ENCODE data around the gene ABI3BP. TPM values are rescaled to one million over a fixed set of nuclear protein-coding genes. Genes with fewer than 3 reads are reported as not detected.
A peak's percentile ranks its signal among the peaks of the same experiment; 100 is the strongest.

ABI3BP gene
- total RNA-seq, 1 experiment from 2014 or later = 0.63 TPM

GRCh38 chr3:100936931-100937330, 56.3 kb downstream of the ABI3BP start:
- Histone ChIP-seq H3K4me3 (no peak overlapping the region), H3K4me1 (peaks cover 9% of the 10 kb centered on the region), H3K27ac (no peak overlapping the region), H3K9me3 (replicated peaks) (0 out of 2 replicates have a peak, but pooled peaks cover 5% of the 10 kb centered on the region), H3K36me3 (no peaks in the 10 kb centered on the region), H3K27me3 (no peaks in the 10 kb centered on the region)
- no peak for DNase-seq

GRCh38 chr3:100932491-100932890, 60.7 kb downstream of the ABI3BP start:
- H3K36me3 ChIP-seq = no peaks in the 10 kb centered on the region
- 0 out of 2 replicates have a peak, but pooled peaks cover 5% of the 10 kb centered on the region for H3K9me3 ChIP-seq (replicated peaks)
- H3K27me3 ChIP-seq = no peaks in the 10 kb centered on the region
- H3K27ac ChIP-seq = no peak overlapping the region
- H3K4me1 ChIP-seq = no peaks in the 10 kb centered on the region
- no peak for DNase-seq
- no peak overlapping the region for H3K4me3 ChIP-seq

- no peaks in the 10 kb centered on the region for H3K36me3 ChIP-seq
- H3K9me3 ChIP-seq (replicated peaks) = 0 out of 2 replicates have a peak, but pooled peaks cover 5% of the 10 kb centered on the region
- DNase-seq = no peak
- no peaks in the 10 kb centered on the region for H3K4me1 ChIP-seq
- H3K4me3 ChIP-seq = no peak overlapping the region
- no peak overlapping the region for H3K27ac ChIP-seq
- no peaks in the 10 kb centered on the region for H3K27me3 ChIP-seq
Measured at GRCh38 chr3:100928638-100929428, 64.4 kb downstream of the ABI3BP start.

GRCh38 chr3:100927775-100928174, 65.4 kb downstream of the ABI3BP start:
- no peaks in the 10 kb centered on the region for H3K4me1 ChIP-seq
- H3K36me3 ChIP-seq = no peaks in the 10 kb centered on the region
- H3K27ac ChIP-seq = no peak overlapping the region
- no peaks in the 10 kb centered on the region for H3K27me3 ChIP-seq
- H3K4me3 ChIP-seq = no peak overlapping the region
- H3K9me3 ChIP-seq (replicated peaks) = 0 out of 2 replicates have a peak, but pooled peaks cover 5% of the 10 kb centered on the region
- no peak for DNase-seq

- no peak overlapping the region for H3K27ac ChIP-seq
- H3K36me3 ChIP-seq = no peaks in the 10 kb centered on the region
- no peak for DNase-seq
- 0 out of 2 replicates have a peak, but pooled peaks cover 3% of the 10 kb centered on the region for H3K4me1 ChIP-seq
- no peak overlapping the region for H3K4me3 ChIP-seq
- H3K27me3 ChIP-seq = no peaks in the 10 kb centered on the region
- no peaks in the 10 kb centered on the region for H3K9me3 ChIP-seq (replicated peaks)
Measured at GRCh38 chr3:100915706-100916495, 77.3 kb downstream of the ABI3BP start.

GRCh38 chr3:100913870-100914648, 79.2 kb downstream of the ABI3BP start:
- Histone ChIP-seq H3K36me3 (no peaks in the 10 kb centered on the region), H3K9me3 (replicated peaks) (no peaks in the 10 kb centered on the region), H3K27me3 (no peaks in the 10 kb centered on the region), H3K4me1 (0 out of 2 replicates have a peak, but pooled peaks cover 3% of the 10 kb centered on the region), H3K4me3 (no peak overlapping the region), H3K27ac (no peak overlapping the region)
- no peak for DNase-seq

GRCh38 chr3:100912976-100913545, 80.2 kb downstream of the ABI3BP start:
- Histone ChIP-seq H3K4me3 (no peak overlapping the region), H3K4me1 (0 out of 2 replicates have a peak, but pooled peaks cover 3% of the 10 kb centered on the region), H3K36me3 (no peaks in the 10 kb centered on the region), H3K27me3 (no peaks in the 10 kb centered on the region), H3K27ac (no peak overlapping the region), H3K9me3 (replicated peaks) (no peaks in the 10 kb centered on the region)
- DNase-seq = no peak

- Histone ChIP-seq H3K4me1 (0 out of 2 replicates have a peak, but pooled peaks cover 3% of the 10 kb centered on the region), H3K9me3 (replicated peaks) (no peaks in the 10 kb centered on the region), H3K27me3 (no peaks in the 10 kb centered on the region), H3K27ac (no peak overlapping the region), H3K36me3 (no peaks in the 10 kb centered on the region), H3K4me3 (no peak overlapping the region)
- no peak for DNase-seq
Measured at GRCh38 chr3:100912571-100912970, 80.7 kb downstream of the ABI3BP start.

GRCh38 chr3:100911956-100912355, 81.3 kb downstream of the ABI3BP start:
- Histone ChIP-seq H3K4me1 (0 out of 2 replicates have a peak, but pooled peaks cover 3% of the 10 kb centered on the region), H3K4me3 (no peak overlapping the region), H3K9me3 (replicated peaks) (no peaks in the 10 kb centered on the region), H3K27ac (no peak overlapping the region), H3K36me3 (no peaks in the 10 kb centered on the region), H3K27me3 (no peaks in the 10 kb centered on the region)
- DNase-seq = peak in 1 of 2 experiments; percentile 36

- H3K36me3 ChIP-seq = no peaks in the 10 kb centered on the region
- H3K27ac ChIP-seq = no peak overlapping the region
- H3K27me3 ChIP-seq = no peaks in the 10 kb centered on the region
- H3K4me1 ChIP-seq = 0 out of 2 replicates have a peak, but pooled peaks cover 3% of the 10 kb centered on the region
- H3K4me3 ChIP-seq = no peak overlapping the region
- no peaks in the 10 kb centered on the region for H3K9me3 ChIP-seq (replicated peaks)
- no peak for DNase-seq
Measured at GRCh38 chr3:100910986-100911385, 82.2 kb downstream of the ABI3BP start.

GRCh38 chr3:100902572-100902971, 90.6 kb downstream of the ABI3BP start:
- H3K4me3 ChIP-seq = no peak overlapping the region
- H3K27me3 ChIP-seq = no peaks in the 10 kb centered on the region
- no peaks in the 10 kb centered on the region; the same call in 1 of the 2 replicates for H3K9me3 ChIP-seq (replicated peaks)
- H3K27ac ChIP-seq = no peak overlapping the region
- no peaks in the 10 kb centered on the region for H3K36me3 ChIP-seq
- DNase-seq = no peak
- H3K4me1 ChIP-seq = peaks cover 7% of the 10 kb centered on the region

- H3K27me3 ChIP-seq = no peaks in the 10 kb centered on the region
- H3K4me1 ChIP-seq = peaks cover 7% of the 10 kb centered on the region
- H3K9me3 ChIP-seq (replicated peaks) = no peaks in the 10 kb centered on the region; the same call in 1 of the 2 replicates
- no peaks in the 10 kb centered on the region for H3K36me3 ChIP-seq
- no peak for DNase-seq
- no peak overlapping the region for H3K4me3 ChIP-seq
- no peak overlapping the region for H3K27ac ChIP-seq
Measured at GRCh38 chr3:100900671-100901335, 92.4 kb downstream of the ABI3BP start.

- Histone ChIP-seq H3K27me3 (no peaks in the 10 kb centered on the region), H3K4me3 (no peak overlapping the region), H3K36me3 (no peaks in the 10 kb centered on the region), H3K4me1 (peaks cover 7% of the 10 kb centered on the region), H3K27ac (no peak overlapping the region), H3K9me3 (replicated peaks) (no peaks in the 10 kb centered on the region; the same call in 1 of the 2 replicates)
- no peak for DNase-seq
Measured at GRCh38 chr3:100899440-100900091, 93.7 kb downstream of the ABI3BP start.

Data from SJCRH30 (cell line).